HG03460 (cell line): ENCODE data around the gene RIPOR2.

ENCODE experiments used
- ATAC-seq: cut with Tn5 transposase; IDR thresholded peaks from one replicate; pipeline ENCODE4 v1.9.1; 2021; ENCODE audit not compliant: unreplicated experiment

The RIPOR2 gene

DNA sequence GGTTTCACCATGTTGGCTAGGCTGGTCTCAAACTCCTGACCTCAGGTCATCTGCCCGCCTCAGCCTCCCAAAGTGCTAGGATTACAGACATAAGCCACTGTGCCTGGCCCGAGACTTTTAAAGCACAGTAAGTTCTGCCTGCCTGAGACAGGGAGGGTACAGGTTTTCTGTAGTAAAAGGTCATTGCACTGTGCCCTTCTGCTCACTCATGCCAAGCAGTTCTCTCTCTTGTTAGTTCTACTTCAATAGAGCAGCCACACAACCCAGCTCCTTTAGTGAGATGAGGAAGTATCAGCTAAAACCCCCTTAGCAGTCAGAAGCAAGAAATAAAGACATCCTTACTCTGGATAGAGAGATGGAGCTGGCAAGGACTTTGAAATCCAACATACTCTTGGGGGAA lies 84.7 kb downstream of the RIPOR2 start:
- no peak for ATAC-seq

DNA sequence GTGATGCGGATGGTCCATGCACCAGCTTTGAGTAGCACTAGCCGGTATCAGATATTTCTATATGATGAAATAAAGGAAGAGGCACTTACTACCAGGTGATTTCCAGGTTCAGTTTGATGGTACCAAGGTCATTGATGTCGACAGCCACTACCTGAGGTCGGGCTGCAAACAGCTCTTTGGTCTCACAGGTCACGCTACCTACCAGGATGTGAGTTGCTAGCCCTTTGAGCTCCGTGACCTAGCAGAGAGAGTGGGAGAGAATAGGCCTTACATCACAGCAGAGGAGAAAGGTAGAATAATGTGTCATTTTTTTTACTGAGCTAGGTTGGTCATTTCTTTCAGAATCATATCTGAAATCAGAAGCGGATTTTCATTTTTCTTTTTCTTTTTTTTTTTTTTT lies 86.0 kb downstream of the RIPOR2 start:
- no peak for ATAC-seq

DNA sequence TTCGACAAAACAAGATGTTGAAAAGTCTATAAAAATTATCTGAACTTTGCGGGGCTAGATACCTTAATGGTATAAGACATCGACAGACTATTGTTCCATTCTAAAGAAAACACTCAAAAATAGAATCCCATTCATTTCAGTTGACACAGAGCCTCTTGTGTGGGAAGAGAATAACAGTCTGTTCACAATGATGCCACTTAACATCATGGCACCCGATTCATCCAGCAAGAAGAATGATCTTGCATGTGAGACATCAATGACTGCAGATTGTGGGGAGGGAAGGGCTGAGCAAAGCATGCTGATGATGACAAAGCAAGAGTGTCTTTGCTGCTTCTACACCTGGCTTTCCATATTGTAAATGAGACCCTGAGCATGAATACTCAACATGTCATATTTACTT lies 87.3 kb downstream of the RIPOR2 start:
- ATAC-seq = no peak

DNA sequence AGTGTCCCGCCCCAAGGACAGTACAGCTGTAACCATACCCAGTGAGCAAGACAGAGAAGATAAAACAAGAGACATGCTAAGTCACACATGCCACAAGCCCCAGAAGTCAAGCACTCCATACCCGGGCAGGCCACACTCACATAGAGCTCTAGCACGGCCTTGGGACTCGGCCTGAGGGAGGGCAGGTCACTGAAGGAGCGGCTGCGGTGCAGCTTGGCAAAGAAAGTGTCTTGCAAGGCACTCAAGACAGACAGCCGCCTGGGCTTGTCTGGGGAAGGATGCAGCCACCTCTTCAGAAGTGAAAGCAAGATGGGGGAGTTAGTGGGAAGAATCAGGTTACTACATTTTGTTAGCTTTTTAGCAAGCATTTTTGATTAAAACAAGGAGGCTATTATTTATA lies 88.4 kb downstream of the RIPOR2 start:
- ATAC-seq = no peak

DNA sequence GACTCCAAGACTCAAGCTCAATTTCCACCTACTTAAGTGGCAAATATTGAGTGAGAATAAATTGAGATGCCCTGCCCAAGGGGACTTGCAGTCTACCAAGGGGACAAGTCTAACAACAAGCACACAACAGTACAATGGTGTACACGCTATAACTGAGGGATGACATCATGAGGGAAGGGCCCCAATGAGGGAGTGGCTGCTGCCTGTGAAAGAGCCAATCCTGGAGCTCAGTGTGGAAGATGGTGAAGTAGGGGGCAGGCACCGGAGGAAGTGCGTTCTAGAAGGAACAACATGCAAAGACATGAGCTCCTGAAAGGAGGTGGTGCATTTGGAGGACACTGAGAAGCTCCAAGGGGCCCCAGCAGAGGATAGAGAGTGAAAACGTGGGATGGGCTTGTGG lies 90.2 kb downstream of the RIPOR2 start:
- ATAC-seq = no peak

DNA sequence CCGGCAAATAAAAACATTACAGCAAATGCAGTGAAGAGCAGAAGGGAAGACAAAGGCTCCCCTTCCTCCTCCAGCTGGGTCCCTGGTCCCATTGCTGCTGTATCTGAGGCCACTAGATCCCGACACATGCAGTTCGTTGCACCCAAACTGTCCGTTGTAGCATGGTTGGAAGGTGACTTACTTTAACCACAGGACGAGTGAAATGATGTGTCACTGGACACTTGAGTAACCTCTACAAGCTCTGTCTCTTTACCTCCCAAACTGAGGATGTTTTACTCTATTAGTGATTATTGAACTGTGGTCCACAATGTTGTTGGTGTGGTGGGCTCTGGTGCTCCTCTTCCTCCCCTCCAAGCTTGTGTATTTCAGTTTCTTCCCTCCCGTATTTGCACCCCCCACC lies 90.9 kb downstream of the RIPOR2 start:
- ATAC-seq = no peak

DNA sequence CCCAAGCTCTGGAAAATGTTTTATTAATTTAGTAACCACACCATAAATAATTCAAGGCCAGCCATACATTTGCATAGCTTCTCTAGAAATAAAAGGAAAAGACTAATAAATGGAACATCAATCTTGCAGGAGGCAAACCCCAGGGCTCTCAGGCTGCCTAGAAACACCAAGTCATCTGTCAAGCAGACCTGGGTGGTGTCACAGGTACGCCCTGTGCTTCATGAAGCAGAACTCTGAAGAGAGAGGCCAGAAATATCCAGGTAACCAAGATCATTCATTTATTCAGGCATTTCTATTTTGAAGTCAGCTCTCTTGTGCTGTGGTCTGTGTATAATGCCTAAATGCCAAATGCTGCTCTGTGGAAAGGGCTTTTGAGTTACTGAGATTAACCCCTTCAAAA lies 91.7 kb downstream of the RIPOR2 start:
- no peak for ATAC-seq

DNA sequence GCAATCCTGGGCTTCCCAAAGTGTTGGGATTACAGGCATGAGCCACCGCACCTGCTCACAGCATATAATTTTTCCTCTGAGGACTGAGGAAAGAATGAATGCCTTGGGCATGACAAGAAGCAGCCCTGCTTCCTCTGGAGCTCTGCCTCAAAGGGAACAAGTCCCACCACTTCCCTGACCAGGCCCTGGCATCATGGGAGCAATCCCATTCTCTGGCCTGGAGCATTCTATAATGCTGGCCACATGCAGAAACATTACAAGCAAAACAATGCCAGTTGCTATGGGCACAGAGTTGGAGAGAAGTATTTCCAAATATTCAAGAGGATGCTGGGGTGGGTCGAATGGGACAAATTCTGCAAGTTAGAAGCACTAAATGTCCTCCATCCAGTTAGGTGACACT lies 95.6 kb downstream of the RIPOR2 start:
- ATAC-seq = no peak

DNA sequence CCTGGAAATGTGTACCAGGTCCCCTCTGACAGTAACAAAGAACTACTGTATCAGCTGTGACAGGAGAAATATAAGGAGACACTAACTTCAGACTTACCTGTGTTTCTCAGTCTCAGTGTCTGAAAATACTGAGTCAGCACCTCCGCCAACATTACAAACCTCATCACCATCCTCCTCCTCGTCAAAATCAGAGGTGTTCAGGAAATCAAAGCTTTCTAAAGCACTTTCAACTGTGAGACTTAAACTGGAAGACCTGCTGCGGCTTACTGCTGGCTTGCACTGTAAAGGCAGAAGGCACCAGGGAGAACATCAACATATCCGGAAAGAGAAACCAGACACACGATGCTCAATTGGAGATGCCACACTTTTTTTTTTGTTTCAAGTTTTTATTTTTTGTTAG lies 96.8 kb downstream of the RIPOR2 start:
- ATAC-seq = no peak

DNA sequence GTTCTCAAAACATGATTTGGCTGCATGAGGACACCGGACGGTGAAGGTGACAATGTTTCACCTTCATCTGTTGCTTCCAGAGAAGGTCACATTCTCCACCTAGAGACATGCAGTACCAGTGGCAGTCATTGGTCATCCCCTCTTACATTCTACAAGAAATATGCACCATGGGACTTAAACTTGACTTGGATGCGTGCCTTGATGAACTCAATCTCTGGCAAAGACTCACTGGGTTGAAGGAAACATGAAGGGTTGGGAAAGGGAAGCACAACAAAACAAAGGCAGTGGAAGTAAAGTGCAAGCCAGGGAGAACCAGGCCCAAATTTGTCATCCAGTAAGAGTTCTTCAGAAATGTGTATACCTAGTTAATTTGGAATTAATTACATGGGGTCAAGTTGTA lies 97.7 kb downstream of the RIPOR2 start:
- no peak for ATAC-seq

DNA sequence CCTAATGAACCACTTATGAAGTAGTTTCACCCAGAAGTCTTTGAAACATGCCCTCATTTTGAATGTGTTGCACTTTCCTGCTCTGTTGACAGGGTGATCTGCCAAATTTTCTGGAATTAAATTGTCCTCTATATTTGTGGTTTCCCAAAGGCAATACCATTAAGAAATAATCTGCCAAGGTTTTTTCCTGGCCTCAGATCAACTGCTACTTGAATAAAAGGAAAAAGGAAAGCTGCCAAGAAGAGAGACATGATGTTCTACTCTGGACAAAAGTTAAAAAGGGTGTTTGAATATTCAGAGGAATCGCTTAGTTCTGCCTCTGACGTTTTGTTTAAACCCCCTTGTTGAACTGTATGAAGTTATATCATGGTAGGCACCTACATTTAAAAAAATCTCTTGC lies 99.7 kb downstream of the RIPOR2 start:
- no peak for ATAC-seq

DNA sequence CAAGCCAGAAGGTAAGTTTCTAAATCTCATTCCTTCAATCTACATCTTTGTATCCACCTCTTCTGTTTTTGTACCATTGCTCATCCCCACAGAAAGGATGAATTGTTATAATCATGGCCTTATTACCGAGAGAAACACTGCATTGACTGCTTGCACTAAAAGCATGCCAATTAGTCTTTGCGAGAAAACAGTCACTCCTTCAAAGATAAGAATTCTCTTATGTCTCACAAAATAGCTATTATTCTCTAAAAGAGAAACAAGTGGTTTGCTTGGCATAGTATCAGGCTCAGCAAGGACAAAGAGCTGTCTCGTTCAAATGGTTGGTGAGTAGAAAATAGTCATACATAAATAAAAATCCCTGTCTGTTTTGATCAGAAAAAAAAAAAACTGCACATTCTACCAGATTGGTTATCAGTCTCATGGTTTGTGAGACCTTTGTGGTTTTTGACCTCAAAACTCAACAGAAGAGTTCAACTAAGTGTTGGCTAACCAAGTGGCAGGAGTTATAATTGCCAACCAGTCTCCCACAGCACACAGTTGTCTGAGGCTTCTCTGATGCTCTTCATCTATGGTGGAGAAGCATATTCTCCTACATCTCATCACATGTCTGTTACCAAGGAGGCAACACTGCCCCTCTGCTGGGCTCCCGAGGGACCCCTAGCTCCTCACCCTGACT lies 101.9 kb downstream of the RIPOR2 start:
- ATAC-seq = no peak

DNA sequence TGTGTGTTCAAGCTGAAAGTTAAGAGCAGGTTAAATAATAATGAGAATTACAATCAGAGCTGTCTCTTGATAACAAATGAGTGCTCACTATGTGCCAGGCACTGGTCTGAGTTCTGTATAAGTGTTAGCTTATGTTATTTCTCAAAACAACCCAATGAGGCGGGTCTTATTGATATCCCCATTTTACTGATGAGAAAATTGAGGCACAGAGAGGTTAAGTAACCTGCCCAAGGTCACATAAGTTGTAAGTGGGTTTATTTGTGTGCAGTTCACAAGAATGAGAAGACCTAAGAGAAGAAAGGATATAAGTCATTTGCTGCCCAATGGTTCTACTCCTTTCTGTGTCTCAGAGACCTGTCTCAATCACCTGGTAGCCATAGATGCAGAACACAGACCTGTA lies 103.0 kb downstream of the RIPOR2 start:
- ATAC-seq = no peak

DNA sequence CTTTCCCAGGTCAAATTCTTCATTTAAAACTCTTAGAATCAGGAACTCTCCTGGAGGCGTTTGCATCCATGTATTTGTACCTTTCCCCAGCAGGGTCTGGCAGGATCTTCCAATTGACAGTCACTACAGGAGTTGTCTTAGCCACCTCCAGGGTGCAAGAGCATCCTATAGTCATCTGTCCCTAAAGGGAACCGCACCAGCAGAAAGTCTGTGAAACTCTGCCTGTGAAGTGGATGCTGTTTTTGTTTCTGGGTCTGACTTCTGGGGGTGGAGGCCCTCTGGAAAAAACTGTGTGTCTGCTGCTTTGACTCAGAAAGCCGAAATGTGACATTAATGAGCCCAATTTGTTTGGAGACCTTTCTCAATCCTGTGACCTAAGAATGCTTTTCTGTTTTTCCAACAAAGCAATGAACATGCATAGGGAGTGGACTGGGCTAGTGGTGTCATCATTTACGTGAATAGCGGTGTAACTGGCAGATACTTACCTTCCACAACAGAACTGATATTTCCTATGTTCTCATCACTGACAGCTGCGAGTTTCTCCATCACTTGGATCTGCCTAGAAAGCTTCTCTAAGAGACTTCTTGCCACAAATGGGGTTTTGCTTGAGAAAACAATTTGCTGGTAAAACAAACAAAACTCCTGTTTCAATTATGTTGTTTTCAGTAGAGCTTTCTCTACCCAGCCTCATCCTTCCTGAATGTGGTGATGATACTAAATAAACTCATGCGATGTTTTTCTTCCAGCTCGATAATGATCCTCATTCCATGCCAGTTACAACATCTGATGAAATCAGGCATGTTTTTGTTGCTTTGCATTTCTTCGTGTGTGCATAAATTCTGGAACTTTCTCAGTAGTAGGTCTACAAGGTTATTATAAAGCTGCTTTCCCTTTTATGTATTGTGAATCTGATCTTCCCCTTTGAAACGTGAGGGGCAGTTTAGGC lies 103.7 kb downstream of the RIPOR2 start:
- ATAC-seq = no peak

DNA sequence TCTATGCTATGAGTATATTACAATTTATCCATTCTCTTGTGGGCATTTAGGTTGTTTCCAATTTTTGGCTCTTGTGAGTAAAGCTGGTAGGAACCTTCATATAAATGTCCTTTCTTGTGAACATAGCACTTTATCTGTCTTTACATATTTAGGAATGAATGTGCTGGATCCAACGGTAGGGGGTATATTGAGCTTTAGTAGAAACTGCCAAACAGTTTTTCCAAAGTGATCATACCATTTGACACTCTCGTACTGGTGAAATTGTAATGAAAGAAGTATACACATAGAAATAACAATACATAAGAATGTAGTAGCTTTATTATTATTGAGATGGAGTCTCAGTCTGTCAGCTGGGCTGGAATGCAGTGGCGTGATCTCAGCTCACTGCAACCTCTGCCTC lies 106.1 kb downstream of the RIPOR2 start:
- no peak for ATAC-seq

DNA sequence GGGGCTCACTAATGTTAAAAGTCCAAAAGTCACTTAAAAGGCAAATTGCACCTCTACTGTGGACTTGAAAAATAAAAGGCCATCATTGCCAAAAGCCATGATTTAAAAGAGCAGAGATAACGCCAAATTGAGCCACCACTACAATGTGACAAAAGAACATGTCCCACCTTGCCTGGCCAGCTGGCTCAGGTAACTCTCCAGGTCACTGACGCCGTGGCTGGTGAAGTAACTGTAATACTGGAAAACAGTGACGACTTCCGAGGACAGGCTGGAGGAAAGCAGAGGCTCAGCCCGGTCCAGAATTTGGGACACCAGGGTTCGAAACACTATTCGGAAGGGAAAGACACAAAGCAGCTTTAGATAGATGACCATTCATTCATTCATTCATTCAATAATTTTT lies 107.8 kb downstream of the RIPOR2 start:
- no peak for ATAC-seq

DNA sequence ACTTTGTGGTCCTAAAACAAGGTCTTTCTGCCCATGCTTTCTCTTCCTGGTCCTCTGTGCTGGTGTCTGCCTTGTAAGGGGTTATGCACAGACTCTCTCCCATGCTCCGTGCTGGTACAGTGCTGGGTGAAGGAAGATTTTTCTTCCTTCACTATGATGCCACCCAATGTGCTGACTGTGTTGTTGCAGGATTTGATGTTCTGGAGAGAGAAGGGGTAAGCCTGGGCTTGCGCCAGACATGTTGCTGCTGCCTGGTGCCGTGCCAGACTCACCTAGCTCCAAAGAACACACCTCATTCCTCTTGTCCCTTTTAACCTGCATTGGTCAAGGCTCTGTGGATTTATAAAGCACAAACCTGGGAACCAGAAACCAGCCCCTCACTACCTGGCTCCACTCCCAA lies 108.6 kb downstream of the RIPOR2 start:
- ATAC-seq = no peak

DNA sequence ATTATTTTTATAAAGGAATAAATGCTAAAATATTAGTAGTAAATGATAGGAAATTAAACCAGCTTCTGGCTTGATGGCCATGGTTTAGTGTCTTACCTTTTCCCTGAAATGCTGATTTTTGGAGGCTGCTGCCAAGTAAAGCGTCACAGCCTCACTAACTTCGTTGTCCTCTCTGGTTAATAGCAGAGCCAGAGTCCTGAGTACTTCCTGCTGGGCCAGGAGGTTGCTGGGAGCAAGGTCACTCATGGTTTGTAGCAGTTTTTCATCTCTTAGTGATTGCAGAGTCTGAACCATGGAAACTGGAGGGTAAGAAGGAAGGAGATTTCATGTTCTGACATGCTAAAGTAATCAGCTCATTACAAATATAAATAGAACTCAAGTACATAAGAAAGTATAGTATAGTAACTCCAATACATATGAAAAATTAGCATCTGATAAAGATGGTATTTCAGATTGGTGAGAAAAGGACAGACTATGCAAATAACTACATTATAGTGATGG lies 110.6 kb downstream of the RIPOR2 start:
- ATAC-seq = no peak

DNA sequence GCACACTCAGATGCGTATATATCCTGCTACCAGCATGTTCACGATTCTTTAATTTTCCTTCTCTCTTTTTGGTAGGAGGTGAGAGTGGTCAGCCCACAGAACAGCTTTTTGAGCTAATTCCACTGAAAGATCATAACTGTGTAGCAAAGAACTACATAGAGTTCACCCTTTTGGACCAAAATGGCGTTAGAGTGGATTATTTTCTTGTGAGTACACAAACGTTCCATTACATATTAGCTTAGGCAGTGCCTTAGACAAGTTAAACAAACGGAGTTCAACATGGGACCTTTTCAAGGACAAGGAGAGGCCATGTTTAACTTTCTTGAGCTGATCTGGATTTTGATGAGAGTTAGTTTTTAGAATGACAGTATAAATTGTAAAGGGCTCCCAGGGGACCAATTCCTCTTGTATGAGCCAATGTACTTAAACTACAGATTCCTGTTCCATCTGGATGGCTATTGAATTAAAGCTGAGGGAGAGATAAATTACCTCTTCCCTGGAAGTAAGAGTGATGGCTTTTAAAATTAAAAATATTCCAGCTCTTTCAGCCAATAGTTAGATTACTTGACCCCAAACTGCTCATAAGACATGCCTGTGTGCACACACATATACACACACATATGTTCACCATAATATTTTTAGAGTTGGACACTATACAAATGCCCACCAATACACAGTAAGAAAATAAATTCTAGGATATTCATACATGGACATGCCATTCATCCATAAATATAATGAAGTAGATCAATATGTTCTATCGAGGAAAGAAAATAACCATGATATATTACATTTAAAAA lies 111.4 kb downstream of the RIPOR2 start:
- no peak for ATAC-seq

DNA sequence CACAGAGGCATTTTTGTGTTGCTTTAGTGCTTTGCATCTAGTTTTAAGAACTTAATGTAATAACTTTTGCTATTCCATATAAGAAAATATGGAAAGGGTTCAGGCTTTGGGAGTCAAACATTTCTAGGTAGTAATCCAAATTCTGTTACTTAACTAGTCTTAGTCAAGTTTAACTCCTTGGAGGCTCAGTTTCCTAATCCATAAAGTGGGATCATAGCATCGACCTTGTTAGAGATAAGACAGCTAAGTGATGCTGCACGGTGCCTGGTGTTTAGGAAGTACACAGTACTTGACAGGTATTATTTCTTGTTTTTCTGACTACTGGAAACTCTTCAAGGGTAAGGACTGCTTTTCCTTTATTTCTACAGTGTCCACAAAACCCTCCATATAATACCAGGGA lies 112.6 kb downstream of the RIPOR2 start:
- ATAC-seq = no peak

DNA sequence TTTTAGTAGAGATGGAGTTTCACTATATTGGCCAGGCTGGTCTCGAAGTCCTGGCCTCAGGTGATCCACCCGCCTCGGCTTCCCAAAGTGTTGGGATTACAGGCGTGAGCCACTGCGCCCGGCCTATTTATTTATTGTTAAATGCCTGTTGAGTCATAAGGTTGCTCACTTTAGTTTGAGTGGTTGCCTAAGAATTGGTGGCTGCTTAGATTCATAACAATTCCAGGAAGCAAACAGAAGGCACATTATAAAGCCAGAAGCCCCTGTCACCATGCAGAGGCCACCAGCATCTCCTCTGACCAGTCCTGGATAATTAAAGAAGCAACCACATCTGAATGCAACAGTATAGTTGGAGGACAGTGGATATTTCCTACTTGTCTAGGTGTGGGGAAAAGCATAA lies 113.1 kb downstream of the RIPOR2 start:
- no peak for ATAC-seq
